SK-N-SH (cell line): ENCODE measurements around the gene DARS2. TPM values are rescaled to one million over a fixed set of nuclear protein-coding genes. Genes with fewer than 3 reads are reported as not detected.
"Not testable (repeated sequence)": the region's sequence is repeated elsewhere in the genome, so short reads cannot be mapped to it uniquely, and the experiment has no call there.

ENCODE experiments used
- CTCF ChIA-PET: fragments of 300-600, 350-600 bp; formaldehyde crosslinking; extraction: SDS; loops from one replicate; lab custom pipeline; 2021; lab: Yijun Ruan, JAX
- POLR2A ChIA-PET: fragments of 350-600 bp; sonication (Branson Sonifier 250); formaldehyde crosslinking; extraction: SDS; loops from one replicate; lab custom pipeline; 2020; ENCODE audit warnings: antibody characterized with exemption, inconsistent platforms; lab: Yijun Ruan, JAX
- DNase-seq: peaks from one replicate; pipeline ENCODE4 v3.0.0; 2012
- H2AFZ ChIP-seq: fragments of 200-600 bp; sonication (generic); 2 replicates; pipeline ENCODE4 v1.8.1; 2016; ENCODE audit warnings: antibody characterized with exemption, mild to moderate bottlenecking, low read depth
- H3F3A ChIP-seq: fragments of 200-600 bp; sonication (generic); replicated peaks from 2 replicates; pipeline ENCODE3; 2016; ENCODE audit warnings: antibody characterized with exemption, mild to moderate bottlenecking; ENCODE audit not compliant: insufficient read depth
- H3K27ac ChIP-seq, 2 experiments: fragments of 200-500 bp in 1 of 2; fragments of 200-600 bp in 1 of 2; sonication (Bioruptor generic) in 1 of 2; sonication (generic), shearing (Covaris generic) in 1 of 2; 2 replicates each; pipeline versions ENCODE4 v1.5.1 to v1.6.1; 2014 to 2016; ENCODE audit warnings: low read depth in 2 of 2, inconsistent platforms in 1 of 2, low read length in 1 of 2, mild to moderate bottlenecking in 1 of 2, mixed read lengths in 1 of 2
- H3K27me3 ChIP-seq: fragments of 200-600 bp; sonication (generic), shearing (Covaris generic); 2 replicates; pipeline ENCODE4 v1.6.1; 2016; ENCODE audit warnings: mixed run types; ENCODE audit not compliant: insufficient read depth
- H3K36me3 ChIP-seq, 2 experiments: fragments of 200-500 bp in 1 of 2; fragments of 200-600 bp in 1 of 2; sonication (Bioruptor generic) in 1 of 2; sonication (generic) in 1 of 2; replicated peaks in 1 of 2; 2 replicates each; pipeline versions ENCODE3 to v1.5.1; 2014 to 2016; ENCODE audit warnings: low read length in 1 of 2, mild to moderate bottlenecking in 1 of 2; ENCODE audit not compliant: insufficient read depth in 2 of 2, control insufficient read depth in 1 of 2
- H3K4me1 ChIP-seq, 2 experiments: fragments of 200-500 bp in 1 of 2; fragments of 200-600 bp in 1 of 2; sonication (Bioruptor generic) in 1 of 2; sonication (generic), shearing (Covaris generic) in 1 of 2; 2 replicates each; pipeline versions ENCODE4 v1.5.1 to v1.6.1; 2014 to 2016; ENCODE audit warnings: low read depth in 1 of 2, low read length in 1 of 2, mixed run types in 1 of 2; ENCODE audit not compliant: insufficient read depth in 2 of 2, control insufficient read depth in 1 of 2
- H3K4me2 ChIP-seq: fragments of 200-600 bp; sonication (generic), shearing (Covaris generic); 2 replicates; pipeline ENCODE4 v1.6.1; 2017; ENCODE audit warnings: mixed run types
- H3K4me3 ChIP-seq, 2 experiments: fragments of 200-500 bp in 1 of 2; fragments of 200-600 bp in 1 of 2; sonication (Bioruptor generic) in 1 of 2; sonication (generic), shearing (Covaris generic) in 1 of 2; 2 replicates each; pipeline versions ENCODE4 v1.5.1 to v1.8.1; 2014 to 2016; ENCODE audit warnings: low read depth in 2 of 2, inconsistent platforms in 1 of 2, low read length in 1 of 2, mild to moderate bottlenecking in 1 of 2, mixed read lengths in 1 of 2, moderate library complexity in 1 of 2
- H3K79me2 ChIP-seq: fragments of 200-600 bp; sonication (generic); 2 replicates; pipeline ENCODE4 v1.8.1; 2017; ENCODE audit warnings: mild to moderate bottlenecking; ENCODE audit not compliant: insufficient read depth
- H3K9ac ChIP-seq: fragments of 200-600 bp; sonication (generic); 2 replicates; pipeline ENCODE4 v1.6.1; 2017; ENCODE audit warnings: mixed run types
- H3K9me2 ChIP-seq: fragments of 200-600 bp; sonication (generic); 2 replicates; pipeline ENCODE4 v1.6.1; 2017; ENCODE audit warnings: mixed run types
- H3K9me3 ChIP-seq: fragments of 200-600 bp; sonication (generic); 2 replicates; pipeline ENCODE4 v1.6.1; 2017; ENCODE audit warnings: mixed run types, mild to moderate bottlenecking, moderate library complexity
- H4K20me1 ChIP-seq: fragments of 200-600 bp; sonication (generic); 2 replicates; pipeline ENCODE4 v1.6.1; 2017; ENCODE audit warnings: mild to moderate bottlenecking, mixed run types; ENCODE audit not compliant: insufficient read depth
- CHD2 ChIP-seq: fragments of 150-350 bp; IDR thresholded peaks from 2 replicates; pipeline ENCODE4 v1.6.1; 2018; ENCODE audit warnings: low read length; ENCODE audit not compliant: partially characterized antibody
- EZH2phosphoT487 ChIP-seq: fragments of 200-600 bp; sonication (generic); IDR thresholded peaks from 2 replicates; pipeline ENCODE4 v1.6.1; 2017; ENCODE audit warnings: low read depth, mixed run types, mild to moderate bottlenecking, antibody characterized with exemption, moderate library complexity, borderline replicate concordance
- FOSL2 ChIP-seq: IDR thresholded peaks from 2 replicates; pipeline ENCODE4 v1.4.0; 2012; ENCODE audit warnings: low read depth, mild to moderate bottlenecking, moderate library complexity, borderline replicate concordance
- FOXJ3 ChIP-seq: sonication (generic); formaldehyde crosslinking; IDR thresholded peaks from 2 replicates; pipeline ENCODE4 v1.5.1; 2020; ENCODE audit warnings: mild to moderate bottlenecking, missing genetic modification reagents
- GABPA ChIP-seq: IDR thresholded peaks from 2 replicates; pipeline ENCODE4 v1.4.0; 2012; ENCODE audit warnings: low read depth, mild to moderate bottlenecking
- GATA2 ChIP-seq: sonication (generic); formaldehyde crosslinking; IDR thresholded peaks from 2 replicates; pipeline ENCODE4 v1.5.0; 2020; ENCODE audit warnings: mild to moderate bottlenecking, missing genetic modification reagents
- JUND ChIP-seq: IDR thresholded peaks from 2 replicates; pipeline ENCODE4 v1.4.0; 2012
- MEF2A ChIP-seq: IDR thresholded peaks from 2 replicates; pipeline ENCODE4 v1.4.0; 2012; ENCODE audit warnings: low read depth, borderline replicate concordance
- NFIC ChIP-seq: IDR thresholded peaks from 2 replicates; pipeline ENCODE4 v1.4.0; 2012; ENCODE audit warnings: borderline replicate concordance
- NRF1 ChIP-seq: IDR thresholded peaks from 2 replicates; pipeline ENCODE4 v1.6.1; 2012; ENCODE audit warnings: low read depth, mild to moderate bottlenecking, low read length
- RAD21 ChIP-seq: IDR thresholded peaks from 2 replicates; pipeline ENCODE4 v1.6.1; 2012; ENCODE audit warnings: mild to moderate bottlenecking, low read length
- RFX5 ChIP-seq: IDR thresholded peaks from 2 replicates; pipeline ENCODE4 v1.6.1; 2012; ENCODE audit warnings: mild to moderate bottlenecking, improper control_type of control experiment, low read length
- SIN3A ChIP-seq: IDR thresholded peaks from 2 replicates; pipeline ENCODE4 v1.6.1; 2012; ENCODE audit warnings: low read depth, mild to moderate bottlenecking, low read length, moderate library complexity, borderline replicate concordance
- SMC3 ChIP-seq: IDR thresholded peaks from 2 replicates; pipeline ENCODE4 v1.6.1; 2012; ENCODE audit warnings: low read depth, low read length, improper control_type of control experiment
- TCF12 ChIP-seq: IDR thresholded peaks from 2 replicates; pipeline ENCODE4 v1.4.0; 2012
- WGBS: methylation state at CpG from one replicate; pipeline ENCODE4 v1.1.6; 2017; ENCODE audit warnings: low lambda C conversion rate; 5-methylcytosine and 5-hydroxymethylcytosine counted together
- polyA plus RNA-seq, 3 experiments: library from polyadenylated mRNA; depleted of rRNA; stranded (reverse); fragments of >200 nt; gene quantifications; 2 replicates each; pipeline ENCODE4 v1.2.3, GENCODE V29; 2012
- TF ChIP-seq, protein P1 (sequence below): IDR thresholded peaks from 2 replicates; pipeline ENCODE4 v1.4.0; 2012; ENCODE audit warnings: low read depth, borderline replicate concordance
- TF ChIP-seq, protein P2 (sequence below): IDR thresholded peaks from 2 replicates; pipeline ENCODE4; 2012
- TF ChIP-seq, protein P3 (sequence below): IDR thresholded peaks from 2 replicates; pipeline ENCODE4 v1.4.0; 2012; ENCODE audit warnings: low read depth, borderline replicate concordance

DARS2 gene
- polyA plus RNA-seq, 1 of the 3 experiments (the other 2 are of a cell fraction): 17.1 TPM

DNA sequence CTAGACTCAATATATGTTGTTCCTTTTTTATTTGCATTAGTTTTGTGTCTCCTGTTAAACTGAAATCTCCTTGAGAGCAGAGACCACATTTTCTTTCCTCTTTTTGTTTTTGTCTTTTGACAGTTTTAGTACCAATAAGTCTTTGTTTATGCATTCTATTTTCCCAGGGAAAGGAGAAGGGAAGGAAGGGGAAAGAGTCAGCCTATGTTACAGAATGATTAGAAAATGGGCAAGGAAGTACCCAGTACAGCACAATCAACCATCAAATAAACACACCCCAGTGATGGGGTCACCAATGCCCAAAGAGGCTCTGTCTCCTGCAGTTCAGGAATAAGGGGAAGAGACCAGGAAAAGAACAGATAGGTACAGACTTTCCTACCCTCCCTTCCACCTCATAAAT, 53.8 kb downstream of the DARS2 start:
- Histone ChIP-seq H3K9ac (no peak overlapping the region), H3K79me2 (peaks cover 5% of the 10 kb centered on the region; the same call in 1 of the 2 replicates), H3K4me1 (no peaks in the 10 kb centered on the region), H3K27ac (no peak overlapping the region), H2AFZ (no peak overlapping the region), H3K9me3 (no peaks in the 10 kb centered on the region), H4K20me1 (no peaks in the 10 kb centered on the region), H3K27me3 (no peaks in the 10 kb centered on the region), H3K4me2 (no peak overlapping the region), H3K36me3 (peaks cover 27 to 53% of the 10 kb centered on the region in 2 experiments), H3F3A (no peaks in the 10 kb centered on the region), H3K4me3 (no peak overlapping the region), H3K9me2 (no peaks in the 10 kb centered on the region)
- DNase-seq: no peak
- TF ChIP-seq, protein P1, sequence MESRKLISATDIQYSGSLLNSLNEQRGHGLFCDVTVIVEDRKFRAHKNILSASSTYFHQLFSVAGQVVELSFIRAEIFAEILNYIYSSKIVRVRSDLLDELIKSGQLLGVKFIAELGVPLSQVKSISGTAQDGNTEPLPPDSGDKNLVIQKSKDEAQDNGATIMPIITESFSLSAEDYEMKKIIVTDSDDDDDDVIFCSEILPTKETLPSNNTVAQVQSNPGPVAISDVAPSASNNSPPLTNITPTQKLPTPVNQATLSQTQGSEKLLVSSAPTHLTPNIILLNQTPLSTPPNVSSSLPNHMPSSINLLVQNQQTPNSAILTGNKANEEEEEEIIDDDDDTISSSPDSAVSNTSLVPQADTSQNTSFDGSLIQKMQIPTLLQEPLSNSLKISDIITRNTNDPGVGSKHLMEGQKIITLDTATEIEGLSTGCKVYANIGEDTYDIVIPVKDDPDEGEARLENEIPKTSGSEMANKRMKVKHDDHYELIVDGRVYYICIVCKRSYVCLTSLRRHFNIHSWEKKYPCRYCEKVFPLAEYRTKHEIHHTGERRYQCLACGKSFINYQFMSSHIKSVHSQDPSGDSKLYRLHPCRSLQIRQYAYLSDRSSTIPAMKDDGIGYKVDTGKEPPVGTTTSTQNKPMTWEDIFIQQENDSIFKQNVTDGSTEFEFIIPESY: no peak
- TF ChIP-seq FOSL2: no peak
- no peak for TF ChIP-seq RAD21
- no peak for TF ChIP-seq RFX5
- TF ChIP-seq SMC3: no peak
- TF ChIP-seq MEF2A: no peak
- TF ChIP-seq TCF12: no peak
- TF ChIP-seq NRF1: no peak
- no peak for TF ChIP-seq JUND
- TF ChIP-seq, protein P2, sequence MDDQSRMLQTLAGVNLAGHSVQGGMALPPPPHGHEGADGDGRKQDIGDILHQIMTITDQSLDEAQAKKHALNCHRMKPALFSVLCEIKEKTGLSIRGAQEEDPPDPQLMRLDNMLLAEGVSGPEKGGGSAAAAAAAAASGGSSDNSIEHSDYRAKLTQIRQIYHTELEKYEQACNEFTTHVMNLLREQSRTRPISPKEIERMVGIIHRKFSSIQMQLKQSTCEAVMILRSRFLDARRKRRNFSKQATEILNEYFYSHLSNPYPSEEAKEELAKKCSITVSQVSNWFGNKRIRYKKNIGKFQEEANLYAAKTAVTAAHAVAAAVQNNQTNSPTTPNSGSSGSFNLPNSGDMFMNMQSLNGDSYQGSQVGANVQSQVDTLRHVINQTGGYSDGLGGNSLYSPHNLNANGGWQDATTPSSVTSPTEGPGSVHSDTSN: no peak
- no peak for TF ChIP-seq SIN3A
- TF ChIP-seq CHD2: no peak
- no peak for TF ChIP-seq NFIC
- no peak for TF ChIP-seq GABPA
- no peak for TF ChIP-seq EZH2phosphoT487
- TF ChIP-seq GATA2 (CRISPR knock-in tag): no peak
- TF ChIP-seq FOXJ3 (CRISPR knock-in tag): no peak
- TF ChIP-seq, protein P3, sequence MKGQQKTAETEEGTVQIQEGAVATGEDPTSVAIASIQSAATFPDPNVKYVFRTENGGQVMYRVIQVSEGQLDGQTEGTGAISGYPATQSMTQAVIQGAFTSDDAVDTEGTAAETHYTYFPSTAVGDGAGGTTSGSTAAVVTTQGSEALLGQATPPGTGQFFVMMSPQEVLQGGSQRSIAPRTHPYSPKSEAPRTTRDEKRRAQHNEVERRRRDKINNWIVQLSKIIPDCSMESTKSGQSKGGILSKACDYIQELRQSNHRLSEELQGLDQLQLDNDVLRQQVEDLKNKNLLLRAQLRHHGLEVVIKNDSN: no peak
- ChIA-PET POLR2A (no interaction called here), CTCF (no interaction called here)

DNA sequence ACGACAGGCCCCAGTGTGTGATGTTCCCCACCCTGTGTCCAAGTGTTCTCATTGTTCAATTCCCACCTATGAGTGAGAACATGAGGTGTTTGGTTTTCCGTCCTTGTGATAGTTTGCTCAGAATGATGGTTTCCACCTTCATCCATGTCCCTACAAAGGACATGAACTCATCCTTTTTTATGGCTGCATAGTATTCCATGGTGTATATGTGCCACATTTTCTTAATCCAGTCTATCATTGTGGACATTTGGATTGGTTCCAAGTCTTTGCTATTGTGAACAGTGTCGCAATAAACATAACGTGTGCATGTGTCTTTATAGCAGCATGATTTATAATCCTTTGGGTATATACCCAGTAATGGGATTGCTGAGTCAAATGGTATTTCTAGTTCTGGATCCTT, 56.6 kb downstream of the DARS2 start:
- H4K20me1 ChIP-seq, H3K9me2 ChIP-seq, DNase-seq, H2AFZ ChIP-seq, H3K27me3 ChIP-seq, H3K79me2 ChIP-seq, H3K4me3 ChIP-seq, H3K9ac ChIP-seq, POLR2A ChIA-PET, H3K4me2 ChIP-seq, H3K9me3 ChIP-seq, H3K27ac ChIP-seq, H3K4me1 ChIP-seq, CTCF ChIA-PET, H3F3A ChIP-seq: not testable (repeated sequence)
- 89% methylated on average over 4 of the region's 4 CpGs for WGBS
- peaks cover 34 to 48% of the 10 kb centered on the region in 2 experiments for H3K36me3 ChIP-seq
